ENCODE data around the gene EIF5. TPM values are rescaled to one million over a fixed set of nuclear protein-coding genes. Genes with fewer than 3 reads are reported as not detected.

Gene EIF5
- total RNA-seq, 1 experiment from 2014 or later, result 238 TPM

DNA sequence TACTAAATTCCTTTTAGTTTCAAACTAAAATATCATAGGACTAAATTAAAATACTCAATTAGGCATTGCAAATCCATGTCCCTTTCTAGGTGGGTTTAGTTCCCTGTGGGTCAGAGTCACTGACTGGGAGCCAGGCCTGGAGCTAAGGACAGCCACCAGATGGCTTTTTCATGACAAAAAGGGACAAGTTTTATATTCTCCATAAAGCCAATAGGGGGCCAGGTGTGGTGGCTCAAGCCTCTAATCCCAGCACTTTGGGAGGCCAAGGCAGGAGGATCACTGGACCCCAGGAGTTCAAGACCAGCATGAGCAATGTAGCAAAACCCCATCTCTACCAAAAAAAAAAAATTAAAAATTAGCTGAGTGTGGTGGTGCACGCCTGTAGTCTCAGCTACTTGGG lies 35.4 kb upstream of the EIF5 start:
- Histone ChIP-seq H3K4me1 (ENCODE audit: control insufficient read depth, insufficient read depth, low read length) (no peaks in the 10 kb centered on the region), H3K4me3 (ENCODE audit: low read depth in 2 of 2, low read length in 2 of 2) (no peak overlapping the region), H3K27ac (ENCODE audit: low read length) (no peak overlapping the region), H3K9me3 (ENCODE audit: control insufficient read depth, insufficient read depth, low read depth, low read length) (no peaks in the 10 kb centered on the region), H3K27me3 (ENCODE audit: control insufficient read depth, insufficient read depth, low read length) (no peaks in the 10 kb centered on the region), H3K36me3 (ENCODE audit: control insufficient read depth, insufficient read depth, low read length) (no peaks in the 10 kb centered on the region)
- ChIA-PET POLR2A (interaction anchor here (0.7 kb wide), 1 partner anchor 18 kb away, joined by 4 read pairs; no protein-coding TSS in a partner anchor), CTCF (interaction anchor here (0.7 kb wide), 1 partner anchor 395 kb away, joined by 4 read pairs; no protein-coding TSS in a partner anchor)
- BruUV-seq (replicated peaks), result no TSS peak
- TF ChIP-seq, protein P1, sequence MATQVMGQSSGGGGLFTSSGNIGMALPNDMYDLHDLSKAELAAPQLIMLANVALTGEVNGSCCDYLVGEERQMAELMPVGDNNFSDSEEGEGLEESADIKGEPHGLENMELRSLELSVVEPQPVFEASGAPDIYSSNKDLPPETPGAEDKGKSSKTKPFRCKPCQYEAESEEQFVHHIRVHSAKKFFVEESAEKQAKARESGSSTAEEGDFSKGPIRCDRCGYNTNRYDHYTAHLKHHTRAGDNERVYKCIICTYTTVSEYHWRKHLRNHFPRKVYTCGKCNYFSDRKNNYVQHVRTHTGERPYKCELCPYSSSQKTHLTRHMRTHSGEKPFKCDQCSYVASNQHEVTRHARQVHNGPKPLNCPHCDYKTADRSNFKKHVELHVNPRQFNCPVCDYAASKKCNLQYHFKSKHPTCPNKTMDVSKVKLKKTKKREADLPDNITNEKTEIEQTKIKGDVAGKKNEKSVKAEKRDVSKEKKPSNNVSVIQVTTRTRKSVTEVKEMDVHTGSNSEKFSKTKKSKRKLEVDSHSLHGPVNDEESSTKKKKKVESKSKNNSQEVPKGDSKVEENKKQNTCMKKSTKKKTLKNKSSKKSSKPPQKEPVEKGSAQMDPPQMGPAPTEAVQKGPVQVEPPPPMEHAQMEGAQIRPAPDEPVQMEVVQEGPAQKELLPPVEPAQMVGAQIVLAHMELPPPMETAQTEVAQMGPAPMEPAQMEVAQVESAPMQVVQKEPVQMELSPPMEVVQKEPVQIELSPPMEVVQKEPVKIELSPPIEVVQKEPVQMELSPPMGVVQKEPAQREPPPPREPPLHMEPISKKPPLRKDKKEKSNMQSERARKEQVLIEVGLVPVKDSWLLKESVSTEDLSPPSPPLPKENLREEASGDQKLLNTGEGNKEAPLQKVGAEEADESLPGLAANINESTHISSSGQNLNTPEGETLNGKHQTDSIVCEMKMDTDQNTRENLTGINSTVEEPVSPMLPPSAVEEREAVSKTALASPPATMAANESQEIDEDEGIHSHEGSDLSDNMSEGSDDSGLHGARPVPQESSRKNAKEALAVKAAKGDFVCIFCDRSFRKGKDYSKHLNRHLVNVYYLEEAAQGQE (IDR thresholded peaks at IDR 0.05; ENCODE audit: insufficient read depth in 1 of 2, low read depth in 2 of 2, low read length in 1 of 2), result no peak
- TF ChIP-seq, protein P2, sequence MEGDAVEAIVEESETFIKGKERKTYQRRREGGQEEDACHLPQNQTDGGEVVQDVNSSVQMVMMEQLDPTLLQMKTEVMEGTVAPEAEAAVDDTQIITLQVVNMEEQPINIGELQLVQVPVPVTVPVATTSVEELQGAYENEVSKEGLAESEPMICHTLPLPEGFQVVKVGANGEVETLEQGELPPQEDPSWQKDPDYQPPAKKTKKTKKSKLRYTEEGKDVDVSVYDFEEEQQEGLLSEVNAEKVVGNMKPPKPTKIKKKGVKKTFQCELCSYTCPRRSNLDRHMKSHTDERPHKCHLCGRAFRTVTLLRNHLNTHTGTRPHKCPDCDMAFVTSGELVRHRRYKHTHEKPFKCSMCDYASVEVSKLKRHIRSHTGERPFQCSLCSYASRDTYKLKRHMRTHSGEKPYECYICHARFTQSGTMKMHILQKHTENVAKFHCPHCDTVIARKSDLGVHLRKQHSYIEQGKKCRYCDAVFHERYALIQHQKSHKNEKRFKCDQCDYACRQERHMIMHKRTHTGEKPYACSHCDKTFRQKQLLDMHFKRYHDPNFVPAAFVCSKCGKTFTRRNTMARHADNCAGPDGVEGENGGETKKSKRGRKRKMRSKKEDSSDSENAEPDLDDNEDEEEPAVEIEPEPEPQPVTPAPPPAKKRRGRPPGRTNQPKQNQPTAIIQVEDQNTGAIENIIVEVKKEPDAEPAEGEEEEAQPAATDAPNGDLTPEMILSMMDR (IDR thresholded peaks at IDR 0.05), result peak; percentile 16
- DNase-seq (ENCODE audit: low read depth, low spot score) (no peak), ATAC-seq (no peak)
- intact Hi-C loops (cut with micrococcal nuclease; ENCODE audit: unreplicated experiment) (loop anchor here (10.0 kb wide), 1 partner anchor 194 kb away; no protein-coding TSS in a partner anchor), in situ Hi-C loops (cut with HindIII; ENCODE audit: low pct_unique_long_range_greater_than_20kb, low sequenced_read_pairs) (no loop called here)

DNA sequence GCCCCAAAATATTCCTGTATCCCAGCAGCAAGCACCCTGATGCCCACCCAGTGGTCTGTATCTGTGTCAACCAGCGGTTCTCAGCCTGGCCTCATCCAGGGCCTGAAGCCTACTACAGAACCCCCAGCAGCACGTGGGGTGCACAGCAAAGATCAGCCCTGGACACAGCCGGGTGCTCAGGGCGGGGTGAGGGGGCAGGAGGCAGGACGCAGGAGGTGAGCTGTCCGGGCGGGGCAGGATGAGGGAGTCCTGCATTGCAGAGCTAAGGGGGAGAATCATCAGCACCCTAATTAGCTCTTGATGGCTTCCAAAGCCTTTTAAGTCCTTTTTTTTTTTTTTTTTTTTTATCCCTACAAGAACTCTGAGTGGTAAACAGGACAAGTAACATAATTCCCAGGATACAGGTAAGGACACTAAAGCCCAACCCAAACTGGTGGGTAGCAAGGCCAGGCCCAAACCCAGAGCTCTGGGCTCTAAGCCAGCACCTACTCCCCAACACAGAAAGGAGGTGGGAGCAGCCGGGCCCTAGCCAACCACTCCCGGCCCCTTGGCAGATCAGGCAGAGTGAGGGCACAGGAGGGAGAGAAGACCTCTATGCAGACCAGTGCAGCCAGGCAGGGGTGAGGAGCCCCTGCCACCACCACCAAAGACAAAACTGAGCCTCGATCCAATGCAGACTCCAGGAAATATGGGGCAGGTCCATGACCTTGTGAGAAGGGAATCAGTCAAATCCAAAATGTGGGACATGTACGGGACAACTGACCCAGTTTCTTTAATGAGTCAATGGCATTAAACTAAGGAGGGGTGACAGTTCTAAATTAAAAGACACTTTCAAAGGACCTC lies 32.3 kb upstream of the EIF5 start:
- Histone ChIP-seq H3K4me1 (ENCODE audit: control insufficient read depth, insufficient read depth, low read length) (no peaks in the 10 kb centered on the region), H3K36me3 (ENCODE audit: control insufficient read depth, insufficient read depth, low read length) (no peaks in the 10 kb centered on the region), H3K4me3 (ENCODE audit: low read depth in 2 of 2, low read length in 2 of 2) (no peak overlapping the region), H3K9me3 (ENCODE audit: control insufficient read depth, insufficient read depth, low read depth, low read length) (no peaks in the 10 kb centered on the region), H3K27me3 (ENCODE audit: control insufficient read depth, insufficient read depth, low read length) (no peaks in the 10 kb centered on the region), H3K27ac (ENCODE audit: low read length) (no peak overlapping the region)
- ATAC-seq (no peak), DNase-seq (ENCODE audit: low read depth, low spot score) (no peak)
- ChIA-PET CTCF (no interaction called here), POLR2A (interaction anchor here (0.6 kb wide), 1 partner anchor 32 kb away, joined by 9 read pairs; the partner anchor contains the start of gene EIF5)
- in situ Hi-C loops (cut with HindIII; ENCODE audit: low pct_unique_long_range_greater_than_20kb, low sequenced_read_pairs), result no loop called here
- BruUV-seq (replicated peaks), result no TSS peak
- TF ChIP-seq TCF7L2 (IDR thresholded peaks at IDR 0.05; ENCODE audit: low read depth, low read length) (no peak), SIN3A (IDR thresholded peaks at IDR 0.05; ENCODE audit: borderline replicate concordance, insufficient read depth, low read depth, low read length) (no peak), POLR2AphosphoS5 (IDR thresholded peaks at IDR 0.05; ENCODE audit: low read depth, low read length) (no peak)
- TF ChIP-seq, protein P1 (IDR thresholded peaks at IDR 0.05; ENCODE audit: insufficient read depth in 1 of 2, low read depth in 2 of 2, low read length in 1 of 2), result no peak
- TF ChIP-seq, protein P2 (IDR thresholded peaks at IDR 0.05), result no peak
- intact Hi-C loops (cut with micrococcal nuclease; ENCODE audit: unreplicated experiment), result no loop called here
